K562 (cell line): ENCODE measurements around the gene E2F1. TPM values are rescaled to one million over a fixed set of nuclear protein-coding genes. Genes with fewer than 3 reads are reported as not detected.
A peak's percentile ranks its signal among the peaks of the same experiment; 100 is the strongest.

ENCODE experiments used
- CBX1 ChIP-seq: sonication (generic); IDR thresholded peaks from 2 replicates; pipeline ENCODE4 v1.6.1; 2016; ENCODE audit warnings: antibody characterized with exemption, low read depth, mild to moderate bottlenecking
- CBX2 ChIP-seq: fragments of 200-600 bp; sonication (generic); IDR thresholded peaks from one replicate; pipeline ENCODE4 v1.6.1; 2012; ENCODE audit warnings: mild to moderate bottlenecking, low read length, inconsistent platforms; ENCODE audit not compliant: insufficient read depth, poor library complexity, severe bottlenecking
- CREB1 ChIP-seq, 2 experiments: sonication (generic) in 1 of 2; formaldehyde crosslinking in 1 of 2; IDR thresholded peaks; 2 replicates each; pipeline versions ENCODE4 v1.6.1 to v1.8.0; 2012 to 2022; ENCODE audit warnings: inconsistent platforms in 1 of 2, mild to moderate bottlenecking in 1 of 2, missing genetic modification reagents in 1 of 2, moderate library complexity in 1 of 2
- EHMT2 ChIP-seq: fragments of 450-650 bp; IDR thresholded peaks from 2 replicates; pipeline ENCODE4 v1.6.1; 2018; ENCODE audit warnings: antibody characterized with exemption
- FOXJ3 ChIP-seq: sonication (generic); formaldehyde crosslinking; IDR thresholded peaks from 2 replicates; pipeline ENCODE4 v1.4.0; 2020; ENCODE audit warnings: mild to moderate bottlenecking, missing genetic modification reagents
- HIVEP1 ChIP-seq: fragments of 250-450 bp; sonication (Bioruptor Pico); IDR thresholded peaks from 2 replicates; pipeline ENCODE4 v1.4.0; 2020; ENCODE audit warnings: mild to moderate bottlenecking
- HMG20B ChIP-seq: fragments of 250-450 bp; sonication (Bioruptor Pico); IDR thresholded peaks from 2 replicates; pipeline ENCODE4 v1.5.0; 2021; ENCODE audit warnings: mild to moderate bottlenecking
- PHB2 ChIP-seq: fragments of 450-650 bp; IDR thresholded peaks from 2 replicates; pipeline ENCODE4 v1.6.1; 2017; ENCODE audit warnings: low read depth
- POLR2AphosphoS2 ChIP-seq: IDR thresholded peaks from 2 replicates; pipeline ENCODE4 v1.6.1; 2012; ENCODE audit warnings: low read length, improper control_type of control experiment
- SMARCE1 ChIP-seq: fragments of 450-650 bp; IDR thresholded peaks from 2 replicates; pipeline ENCODE4 v1.7.1; 2016; ENCODE audit warnings: mild to moderate bottlenecking
- STAT5B ChIP-seq: fragments of 250-450 bp; sonication (Bioruptor Pico); IDR thresholded peaks from 2 replicates; pipeline ENCODE4 v1.8.0; 2021; ENCODE audit warnings: mild to moderate bottlenecking, inconsistent platforms
- TBL1XR1 ChIP-seq, 2 experiments: IDR thresholded peaks; 2 replicates each; pipeline ENCODE4 v1.6.1; 2012; ENCODE audit warnings: improper control_type of control experiment in 2 of 2, low read length in 2 of 2, mild to moderate bottlenecking in 1 of 2
- TSC22D4 ChIP-seq: fragments of 450-650 bp; IDR thresholded peaks from 2 replicates; pipeline ENCODE4 v1.6.1; 2016; ENCODE audit warnings: missing genetic modification characterization, missing biosample characterization, control low read depth
- VEZF1 ChIP-seq: fragments of 200-800 bp; sonication (Bioruptor generic); IDR thresholded peaks from 2 replicates; pipeline ENCODE4 v1.6.1; 2017; ENCODE audit warnings: missing genetic modification characterization, missing compliant biosample characterization
- ZBTB17 ChIP-seq: fragments of 450-650 bp; formaldehyde crosslinking; IDR thresholded peaks from 2 replicates; pipeline ENCODE4 v1.4.0; 2020; ENCODE audit warnings: mild to moderate bottlenecking
- ZBTB5 ChIP-seq: fragments of 450-650 bp; IDR thresholded peaks from 2 replicates; pipeline ENCODE4 v1.6.1; 2017; ENCODE audit warnings: antibody characterized with exemption
- ZBTB9 ChIP-seq: fragments of 450-650 bp; formaldehyde crosslinking; IDR thresholded peaks from 2 replicates; pipeline ENCODE4 v1.4.0; 2020; ENCODE audit warnings: mild to moderate bottlenecking, moderate library complexity
- ZFP36 ChIP-seq: fragments of 150-350 bp; IDR thresholded peaks from 2 replicates; pipeline ENCODE4 v1.6.1; 2018; ENCODE audit warnings: low read length, low read depth; ENCODE audit not compliant: partially characterized antibody
- ZNF175 ChIP-seq: fragments of 200-800 bp; sonication (Bioruptor generic); IDR thresholded peaks from 2 replicates; pipeline ENCODE4 v1.6.1; 2016; ENCODE audit warnings: low read depth, mild to moderate bottlenecking, missing genetic modification characterization, missing compliant biosample characterization
- ZNF41 ChIP-seq: fragments of 250-450 bp; sonication (Bioruptor Pico); conservative IDR thresholded peaks from 2 replicates; pipeline ENCODE4 v1.4.0; 2020; ENCODE audit warnings: mild to moderate bottlenecking
- polyA plus RNA-seq, 8 experiments: library from polyadenylated mRNA; depleted of rRNA in 4 of 8; stranded (reverse) in 5 of 8; unstranded in 3 of 8; fragments of >200 nt; fragmentation: Nextera tagmentation in 2 of 8; fragmentation: Illumina TruSeq in 1 of 8; extraction: Ambion mirVana in 2 of 8; extraction: Trizol in 1 of 8; gene quantifications; 2 replicates each; pipeline versions ENCODE4 v1.2.1 to v1.2.3, GENCODE V29; 2011 to 2014; ENCODE audit warnings: inconsistent platforms in 1 of 8, missing spikeins in 1 of 8
- total RNA-seq, 7 experiments: library from RNA; depleted of rRNA in 6 of 7; stranded (reverse); fragments of >200 nt in 6 of 7; fragmentation: Illumina TruSeq in 2 of 7; extraction: Trizol in 2 of 7; gene quantifications; 2 replicates each; pipeline versions ENCODE4 v1.2.1 to v1.2.3, GENCODE V29; 2011 to 2021; ENCODE audit warnings: low replicate concordance in 1 of 7

E2F1 gene
- total and polyA plus RNA-seq, 9 of the 15 experiments (the other 6 are each of a cell fraction or from before 2014, with no cell fraction given): 0.14 to 30.6 (median 13.1) TPM

- no peak for TF ChIP-seq ZBTB5
- TF ChIP-seq ZBTB9 (CRISPR knock-in tag): no peak
- no peak for TF ChIP-seq ZFP36
- TF ChIP-seq EHMT2: no peak; the same call in 1 of the 2 replicates
- no peak for TF ChIP-seq PHB2
- TF ChIP-seq CBX2: no peak
- no peak for TF ChIP-seq CBX1
- TF ChIP-seq HMG20B: no peak
- no peak for TF ChIP-seq HIVEP1
- peak; percentile 42 to 72; a peak in 1 of 4 replicates for TF ChIP-seq TBL1XR1 (IDR thresholded peaks at IDR 0.05; ENCODE audit: low read length in 2 of 2)
- TF ChIP-seq FOXJ3 (CRISPR knock-in tag): no peak
- TF ChIP-seq SMARCE1: peak; percentile 97
- TF ChIP-seq CREB1 (IDR thresholded peaks at IDR 0.05): peak; percentile 65; the same call in 1 of the 2 replicates
- TF ChIP-seq CREB1 (CRISPR knock-in tag; IDR thresholded peaks at IDR 0.05): no peak
- TF ChIP-seq POLR2AphosphoS2: no peak
- TF ChIP-seq STAT5B (CRISPR knock-in tag): no peak
- TF ChIP-seq ZNF175 (CRISPR knock-in tag): no peak; the same call in 1 of the 2 replicates
- peak; percentile 83 for TF ChIP-seq VEZF1 (CRISPR knock-in tag)
- TF ChIP-seq ZNF41 (CRISPR knock-in tag): no peak
- no peak for TF ChIP-seq TSC22D4 (tag)
- 0 out of 2 replicates have a peak, but pooled peaks have one; percentile 40 for TF ChIP-seq ZBTB17
Measured at GRCh38 chr20:33689973-33690372, 3.8 kb upstream of the E2F1 start (continued).
